ENCODE results near the gene ERBIN.
A peak's percentile ranks its signal among the peaks of the same experiment; 100 is the strongest.

DNA sequence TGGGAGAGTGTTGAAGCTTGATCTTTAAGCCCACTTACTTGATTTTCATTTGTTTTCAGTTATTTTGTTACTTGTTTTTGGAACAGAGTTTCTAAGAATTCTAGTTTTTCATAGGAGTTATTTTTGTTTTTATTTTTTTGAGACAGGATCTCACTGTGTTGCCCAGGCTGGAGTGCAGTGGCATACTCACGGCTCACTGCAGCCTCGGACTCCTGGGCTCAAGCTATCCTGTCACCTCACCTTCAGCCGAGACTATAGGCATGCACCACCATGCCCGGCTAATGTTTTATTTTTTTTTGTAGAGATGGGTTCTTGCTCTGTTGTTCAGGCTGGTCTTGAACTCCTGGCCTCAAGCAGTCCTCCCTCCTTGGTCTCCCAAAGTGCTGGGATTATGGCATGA lies 6.3 kb downstream of the ERBIN start:
- TF ChIP-seq, protein P1, sequence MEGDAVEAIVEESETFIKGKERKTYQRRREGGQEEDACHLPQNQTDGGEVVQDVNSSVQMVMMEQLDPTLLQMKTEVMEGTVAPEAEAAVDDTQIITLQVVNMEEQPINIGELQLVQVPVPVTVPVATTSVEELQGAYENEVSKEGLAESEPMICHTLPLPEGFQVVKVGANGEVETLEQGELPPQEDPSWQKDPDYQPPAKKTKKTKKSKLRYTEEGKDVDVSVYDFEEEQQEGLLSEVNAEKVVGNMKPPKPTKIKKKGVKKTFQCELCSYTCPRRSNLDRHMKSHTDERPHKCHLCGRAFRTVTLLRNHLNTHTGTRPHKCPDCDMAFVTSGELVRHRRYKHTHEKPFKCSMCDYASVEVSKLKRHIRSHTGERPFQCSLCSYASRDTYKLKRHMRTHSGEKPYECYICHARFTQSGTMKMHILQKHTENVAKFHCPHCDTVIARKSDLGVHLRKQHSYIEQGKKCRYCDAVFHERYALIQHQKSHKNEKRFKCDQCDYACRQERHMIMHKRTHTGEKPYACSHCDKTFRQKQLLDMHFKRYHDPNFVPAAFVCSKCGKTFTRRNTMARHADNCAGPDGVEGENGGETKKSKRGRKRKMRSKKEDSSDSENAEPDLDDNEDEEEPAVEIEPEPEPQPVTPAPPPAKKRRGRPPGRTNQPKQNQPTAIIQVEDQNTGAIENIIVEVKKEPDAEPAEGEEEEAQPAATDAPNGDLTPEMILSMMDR (IDR thresholded peaks at IDR 0.05), result no peak
- TF ChIP-seq, protein P2, sequence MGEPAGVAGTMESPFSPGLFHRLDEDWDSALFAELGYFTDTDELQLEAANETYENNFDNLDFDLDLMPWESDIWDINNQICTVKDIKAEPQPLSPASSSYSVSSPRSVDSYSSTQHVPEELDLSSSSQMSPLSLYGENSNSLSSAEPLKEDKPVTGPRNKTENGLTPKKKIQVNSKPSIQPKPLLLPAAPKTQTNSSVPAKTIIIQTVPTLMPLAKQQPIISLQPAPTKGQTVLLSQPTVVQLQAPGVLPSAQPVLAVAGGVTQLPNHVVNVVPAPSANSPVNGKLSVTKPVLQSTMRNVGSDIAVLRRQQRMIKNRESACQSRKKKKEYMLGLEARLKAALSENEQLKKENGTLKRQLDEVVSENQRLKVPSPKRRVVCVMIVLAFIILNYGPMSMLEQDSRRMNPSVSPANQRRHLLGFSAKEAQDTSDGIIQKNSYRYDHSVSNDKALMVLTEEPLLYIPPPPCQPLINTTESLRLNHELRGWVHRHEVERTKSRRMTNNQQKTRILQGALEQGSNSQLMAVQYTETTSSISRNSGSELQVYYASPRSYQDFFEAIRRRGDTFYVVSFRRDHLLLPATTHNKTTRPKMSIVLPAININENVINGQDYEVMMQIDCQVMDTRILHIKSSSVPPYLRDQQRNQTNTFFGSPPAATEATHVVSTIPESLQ (CRISPR knock-in tag; IDR thresholded peaks at IDR 0.05), result no peak
- TF ChIP-seq NFYB (CRISPR knock-in tag; conservative IDR thresholded peaks at IDR 0.05; ENCODE audit: low read depth) (no peak), ZNF121 (CRISPR knock-in tag; IDR thresholded peaks at IDR 0.05) (peak; percentile 88), NR3C1 (CRISPR knock-in tag; conservative IDR thresholded peaks at IDR 0.05; ENCODE audit: low read depth) (no peak), CREB1 (CRISPR knock-in tag; IDR thresholded peaks at IDR 0.05) (no peak), CREM (CRISPR knock-in tag; IDR thresholded peaks at IDR 0.05) (no peak), RELA (CRISPR knock-in tag; IDR thresholded peaks at IDR 0.05; ENCODE audit: borderline replicate concordance) (no peak)
- TF ChIP-seq, protein P3, sequence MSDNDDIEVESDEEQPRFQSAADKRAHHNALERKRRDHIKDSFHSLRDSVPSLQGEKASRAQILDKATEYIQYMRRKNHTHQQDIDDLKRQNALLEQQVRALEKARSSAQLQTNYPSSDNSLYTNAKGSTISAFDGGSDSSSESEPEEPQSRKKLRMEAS (CRISPR knock-in tag; IDR thresholded peaks at IDR 0.05), result no peak
- TF ChIP-seq, protein P4, sequence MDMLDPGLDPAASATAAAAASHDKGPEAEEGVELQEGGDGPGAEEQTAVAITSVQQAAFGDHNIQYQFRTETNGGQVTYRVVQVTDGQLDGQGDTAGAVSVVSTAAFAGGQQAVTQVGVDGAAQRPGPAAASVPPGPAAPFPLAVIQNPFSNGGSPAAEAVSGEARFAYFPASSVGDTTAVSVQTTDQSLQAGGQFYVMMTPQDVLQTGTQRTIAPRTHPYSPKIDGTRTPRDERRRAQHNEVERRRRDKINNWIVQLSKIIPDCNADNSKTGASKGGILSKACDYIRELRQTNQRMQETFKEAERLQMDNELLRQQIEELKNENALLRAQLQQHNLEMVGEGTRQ (CRISPR knock-in tag; IDR thresholded peaks at IDR 0.05), result no peak
- TF ChIP-seq, protein P5, sequence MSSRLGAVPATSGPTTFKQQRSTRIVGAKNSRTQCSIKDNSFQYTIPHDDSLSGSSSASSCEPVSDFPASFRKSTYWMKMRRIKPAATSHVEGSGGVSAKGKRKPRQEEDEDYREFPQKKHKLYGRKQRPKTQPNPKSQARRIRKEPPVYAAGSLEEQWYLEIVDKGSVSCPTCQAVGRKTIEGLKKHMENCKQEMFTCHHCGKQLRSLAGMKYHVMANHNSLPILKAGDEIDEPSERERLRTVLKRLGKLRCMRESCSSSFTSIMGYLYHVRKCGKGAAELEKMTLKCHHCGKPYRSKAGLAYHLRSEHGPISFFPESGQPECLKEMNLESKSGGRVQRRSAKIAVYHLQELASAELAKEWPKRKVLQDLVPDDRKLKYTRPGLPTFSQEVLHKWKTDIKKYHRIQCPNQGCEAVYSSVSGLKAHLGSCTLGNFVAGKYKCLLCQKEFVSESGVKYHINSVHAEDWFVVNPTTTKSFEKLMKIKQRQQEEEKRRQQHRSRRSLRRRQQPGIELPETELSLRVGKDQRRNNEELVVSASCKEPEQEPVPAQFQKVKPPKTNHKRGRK (CRISPR knock-in tag; IDR thresholded peaks at IDR 0.05; ENCODE audit: borderline replicate concordance), result no peak

Data from WTC11 (cell line).